SK-N-SH (cell line): ENCODE measurements around the gene DNASE2B. TPM values are rescaled to one million over a fixed set of nuclear protein-coding genes. Genes with fewer than 3 reads are reported as not detected.

ENCODE experiments used
- CTCF ChIA-PET: fragments of 300-600, 350-600 bp; formaldehyde crosslinking; extraction: SDS; loops from one replicate; lab custom pipeline; 2021; lab: Yijun Ruan, JAX
- POLR2A ChIA-PET: fragments of 350-600 bp; sonication (Branson Sonifier 250); formaldehyde crosslinking; extraction: SDS; loops from one replicate; lab custom pipeline; 2020; ENCODE audit warnings: antibody characterized with exemption, inconsistent platforms; lab: Yijun Ruan, JAX
- DNase-seq: peaks from one replicate; pipeline ENCODE4 v3.0.0; 2012
- H2AFZ ChIP-seq: fragments of 200-600 bp; sonication (generic); 2 replicates; pipeline ENCODE4 v1.8.1; 2016; ENCODE audit warnings: antibody characterized with exemption, mild to moderate bottlenecking, low read depth
- H3F3A ChIP-seq: fragments of 200-600 bp; sonication (generic); replicated peaks from 2 replicates; pipeline ENCODE3; 2016; ENCODE audit warnings: antibody characterized with exemption, mild to moderate bottlenecking; ENCODE audit not compliant: insufficient read depth
- H3K27ac ChIP-seq, 2 experiments: fragments of 200-500 bp in 1 of 2; fragments of 200-600 bp in 1 of 2; sonication (Bioruptor generic) in 1 of 2; sonication (generic), shearing (Covaris generic) in 1 of 2; 2 replicates each; pipeline versions ENCODE4 v1.5.1 to v1.6.1; 2014 to 2016; ENCODE audit warnings: low read depth in 2 of 2, inconsistent platforms in 1 of 2, low read length in 1 of 2, mild to moderate bottlenecking in 1 of 2, mixed read lengths in 1 of 2
- H3K27me3 ChIP-seq: fragments of 200-600 bp; sonication (generic), shearing (Covaris generic); 2 replicates; pipeline ENCODE4 v1.6.1; 2016; ENCODE audit warnings: mixed run types; ENCODE audit not compliant: insufficient read depth
- H3K36me3 ChIP-seq, 2 experiments: fragments of 200-500 bp in 1 of 2; fragments of 200-600 bp in 1 of 2; sonication (Bioruptor generic) in 1 of 2; sonication (generic) in 1 of 2; replicated peaks in 1 of 2; 2 replicates each; pipeline versions ENCODE3 to v1.5.1; 2014 to 2016; ENCODE audit warnings: low read length in 1 of 2, mild to moderate bottlenecking in 1 of 2; ENCODE audit not compliant: insufficient read depth in 2 of 2, control insufficient read depth in 1 of 2
- H3K4me1 ChIP-seq, 2 experiments: fragments of 200-500 bp in 1 of 2; fragments of 200-600 bp in 1 of 2; sonication (Bioruptor generic) in 1 of 2; sonication (generic), shearing (Covaris generic) in 1 of 2; 2 replicates each; pipeline versions ENCODE4 v1.5.1 to v1.6.1; 2014 to 2016; ENCODE audit warnings: low read depth in 1 of 2, low read length in 1 of 2, mixed run types in 1 of 2; ENCODE audit not compliant: insufficient read depth in 2 of 2, control insufficient read depth in 1 of 2
- H3K4me2 ChIP-seq: fragments of 200-600 bp; sonication (generic), shearing (Covaris generic); 2 replicates; pipeline ENCODE4 v1.6.1; 2017; ENCODE audit warnings: mixed run types
- H3K4me3 ChIP-seq, 2 experiments: fragments of 200-500 bp in 1 of 2; fragments of 200-600 bp in 1 of 2; sonication (Bioruptor generic) in 1 of 2; sonication (generic), shearing (Covaris generic) in 1 of 2; 2 replicates each; pipeline versions ENCODE4 v1.5.1 to v1.8.1; 2014 to 2016; ENCODE audit warnings: low read depth in 2 of 2, inconsistent platforms in 1 of 2, low read length in 1 of 2, mild to moderate bottlenecking in 1 of 2, mixed read lengths in 1 of 2, moderate library complexity in 1 of 2
- H3K79me2 ChIP-seq: fragments of 200-600 bp; sonication (generic); 2 replicates; pipeline ENCODE4 v1.8.1; 2017; ENCODE audit warnings: mild to moderate bottlenecking; ENCODE audit not compliant: insufficient read depth
- H3K9ac ChIP-seq: fragments of 200-600 bp; sonication (generic); 2 replicates; pipeline ENCODE4 v1.6.1; 2017; ENCODE audit warnings: mixed run types
- H3K9me2 ChIP-seq: fragments of 200-600 bp; sonication (generic); 2 replicates; pipeline ENCODE4 v1.6.1; 2017; ENCODE audit warnings: mixed run types
- H3K9me3 ChIP-seq: fragments of 200-600 bp; sonication (generic); 2 replicates; pipeline ENCODE4 v1.6.1; 2017; ENCODE audit warnings: mixed run types, mild to moderate bottlenecking, moderate library complexity
- H4K20me1 ChIP-seq: fragments of 200-600 bp; sonication (generic); 2 replicates; pipeline ENCODE4 v1.6.1; 2017; ENCODE audit warnings: mild to moderate bottlenecking, mixed run types; ENCODE audit not compliant: insufficient read depth
- EP300 ChIP-seq, 2 experiments: IDR thresholded peaks; 2 replicates each; pipeline versions ENCODE4 v1.4.0 to v1.6.1; 2012; ENCODE audit warnings: borderline replicate concordance in 1 of 2, low read depth in 1 of 2, low read length in 1 of 2
- FOXJ3 ChIP-seq: sonication (generic); formaldehyde crosslinking; IDR thresholded peaks from 2 replicates; pipeline ENCODE4 v1.5.1; 2020; ENCODE audit warnings: mild to moderate bottlenecking, missing genetic modification reagents
- GABPA ChIP-seq: IDR thresholded peaks from 2 replicates; pipeline ENCODE4 v1.4.0; 2012; ENCODE audit warnings: low read depth, mild to moderate bottlenecking
- GATA2 ChIP-seq: sonication (generic); formaldehyde crosslinking; IDR thresholded peaks from 2 replicates; pipeline ENCODE4 v1.5.0; 2020; ENCODE audit warnings: mild to moderate bottlenecking, missing genetic modification reagents
- MEF2A ChIP-seq: IDR thresholded peaks from 2 replicates; pipeline ENCODE4 v1.4.0; 2012; ENCODE audit warnings: low read depth, borderline replicate concordance
- MXI1 ChIP-seq: IDR thresholded peaks from 2 replicates; pipeline ENCODE4 v1.6.1; 2012; ENCODE audit warnings: mild to moderate bottlenecking, low read depth, low read length, improper control_type of control experiment
- NRF1 ChIP-seq: IDR thresholded peaks from 2 replicates; pipeline ENCODE4 v1.6.1; 2012; ENCODE audit warnings: low read depth, mild to moderate bottlenecking, low read length
- RCOR1 ChIP-seq: fragments of 150-350 bp; IDR thresholded peaks from 2 replicates; pipeline ENCODE4 v1.6.1; 2017; ENCODE audit warnings: antibody characterized with exemption, low read length
- RXRA ChIP-seq: IDR thresholded peaks from 2 replicates; pipeline ENCODE4 v1.4.0; 2012; ENCODE audit warnings: low read depth, mild to moderate bottlenecking, borderline replicate concordance
- TEAD4 ChIP-seq: IDR thresholded peaks from 2 replicates; pipeline ENCODE4 v1.4.0; 2012; ENCODE audit warnings: mild to moderate bottlenecking, borderline replicate concordance; ENCODE audit not compliant: insufficient read depth
- WGBS: methylation state at CpG from one replicate; pipeline ENCODE4 v1.1.6; 2017; ENCODE audit warnings: low lambda C conversion rate; 5-methylcytosine and 5-hydroxymethylcytosine counted together
- polyA plus RNA-seq, 3 experiments: library from polyadenylated mRNA; depleted of rRNA; stranded (reverse); fragments of >200 nt; gene quantifications; 2 replicates each; pipeline ENCODE4 v1.2.3, GENCODE V29; 2012
- TF ChIP-seq, protein P1 (sequence below): fragments of 150-350 bp; IDR thresholded peaks from 2 replicates; pipeline ENCODE4 v1.6.1; 2017; ENCODE audit warnings: antibody characterized with exemption, low read length, low read depth, borderline replicate concordance
- TF ChIP-seq, protein P2 (sequence below): IDR thresholded peaks from 2 replicates; pipeline ENCODE4 v1.6.1; 2012; ENCODE audit warnings: mild to moderate bottlenecking, low read depth, low read length, moderate library complexity
- TF ChIP-seq, protein P3 (sequence below): fragments of 150-350 bp; IDR thresholded peaks from 2 replicates; pipeline ENCODE4 v1.6.1; 2016; ENCODE audit warnings: mild to moderate bottlenecking, low read depth, low read length
- TF ChIP-seq, protein P4 (sequence below): fragments of 200-600 bp; sonication (generic); IDR thresholded peaks from 2 replicates; pipeline ENCODE4 v1.6.1; 2017; ENCODE audit warnings: antibody characterized with exemption, mild to moderate bottlenecking, moderate library complexity
- TF ChIP-seq, protein P5 (sequence below): IDR thresholded peaks from 2 replicates; pipeline ENCODE4 v1.4.0; 2012; ENCODE audit warnings: low read depth

The DNASE2B gene
- polyA plus RNA-seq, 1 of the 3 experiments (the other 2 are of a cell fraction): 0.03 TPM

DNA sequence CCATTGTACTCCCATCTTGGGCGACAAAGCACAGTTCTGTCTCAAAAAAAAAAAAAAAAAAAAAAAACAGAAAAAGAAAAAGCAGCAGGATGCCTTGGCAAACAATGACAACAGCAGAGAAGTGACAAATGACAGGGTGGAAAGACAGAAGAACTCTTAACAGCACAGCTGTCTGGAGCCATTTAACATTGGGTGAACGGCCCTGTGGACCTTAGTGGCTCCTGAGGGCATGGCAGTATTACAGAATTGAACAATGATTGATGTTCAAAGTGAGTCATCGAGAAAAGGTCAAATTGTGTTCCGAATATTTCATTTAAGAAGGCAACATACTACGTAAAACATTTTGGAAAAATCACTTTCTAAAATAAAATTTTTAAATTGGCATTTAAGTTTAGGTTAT, 30.0 kb downstream of the DNASE2B start:
- no peaks in the 10 kb centered on the region for H4K20me1 ChIP-seq
- WGBS: 86% methylated on average over 5 of the region's 5 CpGs
- no peak overlapping the region for H3K4me2 ChIP-seq
- CTCF ChIA-PET: interaction anchor here (1.2 kb wide), 1 partner anchor 14 kb away, joined by 3 read pairs; no protein-coding TSS in a partner anchor
- H3K9ac ChIP-seq: no peak overlapping the region
- peaks cover 0 to 2% of the 10 kb centered on the region in 2 experiments; a peak in 2 of 4 replicates for H3K4me1 ChIP-seq
- no peak overlapping the region for H2AFZ ChIP-seq
- H3K79me2 ChIP-seq: no peaks in the 10 kb centered on the region
- no peaks in the 10 kb centered on the region for H3K27me3 ChIP-seq
- H3K9me2 ChIP-seq: no peaks in the 10 kb centered on the region
- DNase-seq: no peak
- no peak overlapping the region for H3K27ac ChIP-seq
- no peaks in the 10 kb centered on the region for H3K9me3 ChIP-seq
- TF ChIP-seq, protein P1, sequence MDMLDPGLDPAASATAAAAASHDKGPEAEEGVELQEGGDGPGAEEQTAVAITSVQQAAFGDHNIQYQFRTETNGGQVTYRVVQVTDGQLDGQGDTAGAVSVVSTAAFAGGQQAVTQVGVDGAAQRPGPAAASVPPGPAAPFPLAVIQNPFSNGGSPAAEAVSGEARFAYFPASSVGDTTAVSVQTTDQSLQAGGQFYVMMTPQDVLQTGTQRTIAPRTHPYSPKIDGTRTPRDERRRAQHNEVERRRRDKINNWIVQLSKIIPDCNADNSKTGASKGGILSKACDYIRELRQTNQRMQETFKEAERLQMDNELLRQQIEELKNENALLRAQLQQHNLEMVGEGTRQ: no peak
- TF ChIP-seq RXRA (no peak), NRF1 (no peak), FOXJ3 (CRISPR knock-in tag) (no peak), GATA2 (CRISPR knock-in tag) (no peak), TEAD4 (no peak), MXI1 (no peak), GABPA (no peak), MEF2A (no peak), RCOR1 (no peak), EP300 (IDR thresholded peaks at IDR 0.05; ENCODE audit: borderline replicate concordance in 1 of 2, low read depth in 1 of 2, low read length in 1 of 2) (no peak)
- TF ChIP-seq, protein P2, sequence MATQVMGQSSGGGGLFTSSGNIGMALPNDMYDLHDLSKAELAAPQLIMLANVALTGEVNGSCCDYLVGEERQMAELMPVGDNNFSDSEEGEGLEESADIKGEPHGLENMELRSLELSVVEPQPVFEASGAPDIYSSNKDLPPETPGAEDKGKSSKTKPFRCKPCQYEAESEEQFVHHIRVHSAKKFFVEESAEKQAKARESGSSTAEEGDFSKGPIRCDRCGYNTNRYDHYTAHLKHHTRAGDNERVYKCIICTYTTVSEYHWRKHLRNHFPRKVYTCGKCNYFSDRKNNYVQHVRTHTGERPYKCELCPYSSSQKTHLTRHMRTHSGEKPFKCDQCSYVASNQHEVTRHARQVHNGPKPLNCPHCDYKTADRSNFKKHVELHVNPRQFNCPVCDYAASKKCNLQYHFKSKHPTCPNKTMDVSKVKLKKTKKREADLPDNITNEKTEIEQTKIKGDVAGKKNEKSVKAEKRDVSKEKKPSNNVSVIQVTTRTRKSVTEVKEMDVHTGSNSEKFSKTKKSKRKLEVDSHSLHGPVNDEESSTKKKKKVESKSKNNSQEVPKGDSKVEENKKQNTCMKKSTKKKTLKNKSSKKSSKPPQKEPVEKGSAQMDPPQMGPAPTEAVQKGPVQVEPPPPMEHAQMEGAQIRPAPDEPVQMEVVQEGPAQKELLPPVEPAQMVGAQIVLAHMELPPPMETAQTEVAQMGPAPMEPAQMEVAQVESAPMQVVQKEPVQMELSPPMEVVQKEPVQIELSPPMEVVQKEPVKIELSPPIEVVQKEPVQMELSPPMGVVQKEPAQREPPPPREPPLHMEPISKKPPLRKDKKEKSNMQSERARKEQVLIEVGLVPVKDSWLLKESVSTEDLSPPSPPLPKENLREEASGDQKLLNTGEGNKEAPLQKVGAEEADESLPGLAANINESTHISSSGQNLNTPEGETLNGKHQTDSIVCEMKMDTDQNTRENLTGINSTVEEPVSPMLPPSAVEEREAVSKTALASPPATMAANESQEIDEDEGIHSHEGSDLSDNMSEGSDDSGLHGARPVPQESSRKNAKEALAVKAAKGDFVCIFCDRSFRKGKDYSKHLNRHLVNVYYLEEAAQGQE: no peak
- TF ChIP-seq, protein P3, sequence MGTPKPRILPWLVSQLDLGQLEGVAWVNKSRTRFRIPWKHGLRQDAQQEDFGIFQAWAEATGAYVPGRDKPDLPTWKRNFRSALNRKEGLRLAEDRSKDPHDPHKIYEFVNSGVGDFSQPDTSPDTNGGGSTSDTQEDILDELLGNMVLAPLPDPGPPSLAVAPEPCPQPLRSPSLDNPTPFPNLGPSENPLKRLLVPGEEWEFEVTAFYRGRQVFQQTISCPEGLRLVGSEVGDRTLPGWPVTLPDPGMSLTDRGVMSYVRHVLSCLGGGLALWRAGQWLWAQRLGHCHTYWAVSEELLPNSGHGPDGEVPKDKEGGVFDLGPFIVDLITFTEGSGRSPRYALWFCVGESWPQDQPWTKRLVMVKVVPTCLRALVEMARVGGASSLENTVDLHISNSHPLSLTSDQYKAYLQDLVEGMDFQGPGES: no peak
- TF ChIP-seq, protein P4, sequence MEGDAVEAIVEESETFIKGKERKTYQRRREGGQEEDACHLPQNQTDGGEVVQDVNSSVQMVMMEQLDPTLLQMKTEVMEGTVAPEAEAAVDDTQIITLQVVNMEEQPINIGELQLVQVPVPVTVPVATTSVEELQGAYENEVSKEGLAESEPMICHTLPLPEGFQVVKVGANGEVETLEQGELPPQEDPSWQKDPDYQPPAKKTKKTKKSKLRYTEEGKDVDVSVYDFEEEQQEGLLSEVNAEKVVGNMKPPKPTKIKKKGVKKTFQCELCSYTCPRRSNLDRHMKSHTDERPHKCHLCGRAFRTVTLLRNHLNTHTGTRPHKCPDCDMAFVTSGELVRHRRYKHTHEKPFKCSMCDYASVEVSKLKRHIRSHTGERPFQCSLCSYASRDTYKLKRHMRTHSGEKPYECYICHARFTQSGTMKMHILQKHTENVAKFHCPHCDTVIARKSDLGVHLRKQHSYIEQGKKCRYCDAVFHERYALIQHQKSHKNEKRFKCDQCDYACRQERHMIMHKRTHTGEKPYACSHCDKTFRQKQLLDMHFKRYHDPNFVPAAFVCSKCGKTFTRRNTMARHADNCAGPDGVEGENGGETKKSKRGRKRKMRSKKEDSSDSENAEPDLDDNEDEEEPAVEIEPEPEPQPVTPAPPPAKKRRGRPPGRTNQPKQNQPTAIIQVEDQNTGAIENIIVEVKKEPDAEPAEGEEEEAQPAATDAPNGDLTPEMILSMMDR: no peak
- TF ChIP-seq, protein P5, sequence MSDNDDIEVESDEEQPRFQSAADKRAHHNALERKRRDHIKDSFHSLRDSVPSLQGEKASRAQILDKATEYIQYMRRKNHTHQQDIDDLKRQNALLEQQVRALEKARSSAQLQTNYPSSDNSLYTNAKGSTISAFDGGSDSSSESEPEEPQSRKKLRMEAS: no peak
- TF ChIP-seq, all 33 proteins: peak for 0
- POLR2A ChIA-PET: no interaction called here
- no peaks in the 10 kb centered on the region for H3K36me3 ChIP-seq
- no peaks in the 10 kb centered on the region for H3F3A ChIP-seq
- H3K4me3 ChIP-seq: no peak overlapping the region
